ENCODE data around the gene SCFD2. TPM values are rescaled to one million over a fixed set of nuclear protein-coding genes. Genes with fewer than 3 reads are reported as not detected.

Gene SCFD2
- total RNA-seq, 1 experiment from 2014 or later, result 12.4 TPM

GRCh38 chr4:53349091-53349491 lies 16.8 kb downstream of the SCFD2 start (continued):
- TF ChIP-seq PREB (CRISPR knock-in tag; IDR thresholded peaks at IDR 0.05; ENCODE audit: borderline replicate concordance), result no peak
- TF ChIP-seq ZNF121 (CRISPR knock-in tag; IDR thresholded peaks at IDR 0.05), result no peak
- TF ChIP-seq ZNF219 (CRISPR knock-in tag; IDR thresholded peaks at IDR 0.05; ENCODE audit: borderline replicate concordance), result no peak
- TF ChIP-seq ATF6 (CRISPR knock-in tag; IDR thresholded peaks at IDR 0.05), result no peak
- no peak for TF ChIP-seq GABPB1 (CRISPR knock-in tag; IDR thresholded peaks at IDR 0.05)
- TF ChIP-seq IRF1 (CRISPR knock-in tag; IDR thresholded peaks at IDR 0.05), result no peak

- H3K36me3 Mint-ChIP-seq, result peaks cover 15% of the 10 kb centered on the region
- ChIA-PET CTCF (no interaction called here), POLR2A (no interaction called here)
- ATAC-seq, result no peak
- H3K27me3 Mint-ChIP-seq (ENCODE audit: low read depth), result no peaks in the 10 kb centered on the region
- no peak for DNase-seq (ENCODE audit: low spot score)
- no peak overlapping the region for H3K4me3 Mint-ChIP-seq
- H3K4me1 Mint-ChIP-seq, result no peaks in the 10 kb centered on the region
- H3K27ac Mint-ChIP-seq, result no peak overlapping the region
- peaks cover 15% of the 10 kb centered on the region for H3K9me3 Mint-ChIP-seq
- no peak for TF ChIP-seq CBFB (CRISPR knock-in tag; IDR thresholded peaks at IDR 0.05; ENCODE audit: low read depth)
- TF ChIP-seq PRDM15 (CRISPR knock-in tag; IDR thresholded peaks at IDR 0.05), result no peak
- TF ChIP-seq ZSCAN18 (CRISPR knock-in tag; IDR thresholded peaks at IDR 0.05), result no peak
- TF ChIP-seq HMGXB4 (CRISPR knock-in tag; IDR thresholded peaks at IDR 0.05), result no peak
- TF ChIP-seq PRRX2 (CRISPR knock-in tag; IDR thresholded peaks at IDR 0.05), result no peak
- no peak for TF ChIP-seq JUN (CRISPR knock-in tag; IDR thresholded peaks at IDR 0.05)
- TF ChIP-seq CTCF (IDR thresholded peaks at IDR 0.05), result no peak
- TF ChIP-seq ESRRA (CRISPR knock-in tag; IDR thresholded peaks at IDR 0.05; ENCODE audit: borderline replicate concordance), result no peak
- TF ChIP-seq E2F5 (CRISPR knock-in tag; IDR thresholded peaks at IDR 0.05), result no peak
- no peak for TF ChIP-seq JAZF1 (CRISPR knock-in tag; IDR thresholded peaks at IDR 0.05)
- no peak for TF ChIP-seq ZNF232 (CRISPR knock-in tag; IDR thresholded peaks at IDR 0.05)
- TF ChIP-seq ZNF671 (CRISPR knock-in tag; IDR thresholded peaks at IDR 0.05), result no peak
- no peak for TF ChIP-seq CREM (CRISPR knock-in tag; IDR thresholded peaks at IDR 0.05)
- TF ChIP-seq CDX4 (CRISPR knock-in tag; IDR thresholded peaks at IDR 0.05; ENCODE audit: borderline replicate concordance), result no peak
- no peak for TF ChIP-seq KAT7 (CRISPR knock-in tag; IDR thresholded peaks at IDR 0.05; ENCODE audit: borderline replicate concordance)
- TF ChIP-seq ZNF317 (CRISPR knock-in tag; IDR thresholded peaks at IDR 0.05; ENCODE audit: borderline replicate concordance, low read depth), result no peak
- no peak for TF ChIP-seq NR3C1 (CRISPR knock-in tag; conservative IDR thresholded peaks at IDR 0.05; ENCODE audit: low read depth)
Measured at GRCh38 chr4:53348046-53348445, 17.8 kb downstream of the SCFD2 start.

All from WTC11 (cell line).